CD4-positive, alpha-beta T cell treated with Interleukin-15 for 4 hours (primary cell): ENCODE measurements around the gene SUV39H1.
A peak's percentile ranks its signal among the peaks of the same experiment; 100 is the strongest.
"Not testable (repeated sequence)": the region's sequence is repeated elsewhere in the genome, so short reads cannot be mapped to it uniquely, and the experiment has no call there.

Experiments
- DNase-seq: peaks from one replicate; pipeline ENCODE4 v3.0.0-alpha.2; 2020; ENCODE audit warnings: low spot score

Gene SUV39H1

GRCh38 chrX:48688531-48689150 is 7.9 kb upstream of the SUV39H1 start:
- no peak for DNase-seq

DNA sequence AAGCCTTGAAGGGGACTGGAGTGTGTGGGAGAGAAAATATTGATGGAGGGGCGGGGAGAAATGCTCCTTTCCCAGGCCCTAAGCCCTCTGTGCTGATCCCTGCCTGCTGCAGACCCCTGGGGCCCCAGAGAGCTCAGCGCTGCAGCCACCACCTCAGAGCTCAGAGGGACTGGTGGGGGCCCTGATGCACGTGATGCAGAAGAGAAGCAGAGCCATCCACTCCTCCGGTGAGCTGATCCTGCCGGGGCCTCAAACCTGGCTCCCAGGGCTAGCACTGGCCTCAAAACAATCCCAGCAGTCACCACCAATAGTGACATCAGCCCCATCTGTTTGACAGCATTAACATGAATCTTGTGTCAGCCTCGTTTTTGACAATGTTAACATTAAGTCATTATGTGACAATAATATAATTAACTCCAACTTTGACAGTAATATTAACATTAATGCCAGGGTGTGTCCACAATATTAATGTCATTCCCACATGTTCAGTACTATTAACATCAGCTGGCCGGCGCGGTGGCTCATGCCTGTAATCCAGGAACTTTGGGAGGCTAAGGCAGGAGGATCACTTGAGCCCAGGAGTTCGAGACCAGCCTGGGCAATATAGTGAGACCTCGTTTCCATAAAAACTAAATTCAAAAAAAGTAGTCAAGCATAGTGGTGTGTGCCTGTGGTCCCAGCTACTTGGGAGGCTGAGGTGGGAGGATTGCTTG is 7.2 kb upstream of the SUV39H1 start:
- DNase-seq = no peak

DNA sequence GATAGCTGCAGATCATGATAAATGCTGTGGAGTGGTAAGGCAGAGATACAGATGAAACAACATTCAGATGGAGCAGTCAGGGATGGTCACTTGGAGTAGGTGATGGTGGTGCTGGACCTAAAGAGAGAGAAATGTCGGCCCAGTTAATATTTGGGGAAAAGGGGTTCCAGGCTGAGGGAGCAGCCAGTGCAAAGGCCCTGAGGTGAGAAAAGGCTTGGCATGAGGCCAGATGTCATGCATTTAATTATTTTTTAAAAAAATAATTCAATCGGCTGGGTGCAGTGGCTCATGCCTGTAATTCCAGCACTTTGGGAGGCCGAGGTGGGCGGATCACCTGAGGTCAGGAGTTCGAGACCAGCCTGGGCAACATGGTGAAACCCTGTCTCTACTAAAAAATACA is 4.8 kb upstream of the SUV39H1 start:
- DNase-seq = not testable (repeated sequence)

GRCh38 chrX:48694776-48695533 is 1.6 kb upstream of the SUV39H1 start:
- DNase-seq = no peak

DNA sequence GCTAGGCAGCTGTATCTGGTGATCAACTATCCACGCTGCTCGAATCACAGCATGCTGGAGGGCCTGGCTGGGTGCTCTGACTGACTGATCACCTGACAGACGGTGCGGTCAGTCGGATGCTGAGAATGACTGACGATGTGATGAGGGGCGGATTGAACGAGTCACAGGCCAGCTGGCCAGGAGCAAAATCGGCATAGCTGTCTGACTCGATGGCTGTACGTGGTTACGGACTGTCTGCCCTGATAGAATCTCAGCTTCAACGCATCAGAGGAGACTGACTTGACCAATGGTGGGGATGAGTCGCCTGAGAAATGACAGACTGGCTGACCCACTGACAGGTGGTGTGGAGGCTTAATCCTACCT is 1.0 kb upstream of the SUV39H1 start:
- DNase-seq = no peak

DNA sequence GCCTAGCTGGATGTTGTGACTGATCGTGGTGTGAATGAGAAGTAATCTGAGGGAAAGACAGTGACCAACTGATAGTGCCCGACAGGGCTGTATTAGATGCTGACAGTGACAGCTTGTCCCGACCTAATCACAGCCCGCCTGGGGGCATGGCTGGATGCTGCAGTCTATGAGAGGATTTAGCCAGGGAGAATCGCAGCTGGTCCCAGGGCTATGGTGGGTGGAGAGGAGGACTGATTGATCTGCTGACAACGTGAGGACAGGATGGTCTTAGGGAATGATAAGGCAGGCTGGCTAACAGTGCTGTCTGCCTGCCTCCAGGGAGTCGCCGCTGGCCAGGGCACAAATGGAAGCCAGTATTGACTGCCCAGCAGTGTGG is 621 bp upstream of the SUV39H1 start:
- no peak for DNase-seq

DNA sequence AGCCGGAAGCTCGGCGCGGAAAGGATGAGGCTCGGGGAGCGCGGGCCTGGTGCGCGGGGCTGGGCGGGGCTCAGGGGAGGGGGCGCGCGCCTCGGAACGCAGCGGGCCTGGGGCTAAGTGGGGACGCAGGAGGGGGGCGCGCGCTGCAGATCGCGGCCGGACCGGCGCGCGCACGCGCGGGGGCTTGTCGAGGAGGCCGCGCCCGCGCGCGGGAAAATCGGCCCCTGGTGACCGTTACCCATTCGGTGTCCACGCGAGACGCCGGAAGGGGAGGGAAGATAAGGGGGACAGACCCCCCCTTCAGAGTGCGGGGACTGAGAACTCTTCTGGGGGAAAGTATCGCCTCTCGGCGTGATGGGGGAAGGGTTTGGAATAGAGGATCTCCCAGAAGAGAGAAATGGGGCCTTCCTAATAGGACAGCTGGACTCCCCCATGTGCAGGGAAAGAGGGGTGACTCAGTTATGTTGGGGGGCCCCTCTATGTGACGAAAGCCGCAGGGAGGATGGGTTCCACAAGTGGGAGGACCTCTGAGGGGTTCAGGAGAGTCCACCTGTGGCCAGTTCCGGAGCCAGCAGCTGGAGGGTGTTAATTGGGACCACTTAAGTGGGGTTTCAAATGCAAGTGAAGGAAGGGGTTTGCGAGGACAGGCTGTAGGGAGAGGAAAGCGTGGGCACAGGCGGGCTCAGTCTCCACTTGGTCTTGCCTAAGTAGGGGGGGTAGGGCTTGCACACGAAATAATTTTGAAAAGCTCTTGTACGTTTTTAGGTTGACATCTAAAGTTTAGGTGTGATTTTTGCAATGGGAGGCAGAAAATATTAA is 584 bp downstream of the SUV39H1 start:
- DNase-seq = peak; percentile 12

GRCh38 chrX:48698306-48698705 is 1.8 kb downstream of the SUV39H1 start:
- DNase-seq = no peak

DNA sequence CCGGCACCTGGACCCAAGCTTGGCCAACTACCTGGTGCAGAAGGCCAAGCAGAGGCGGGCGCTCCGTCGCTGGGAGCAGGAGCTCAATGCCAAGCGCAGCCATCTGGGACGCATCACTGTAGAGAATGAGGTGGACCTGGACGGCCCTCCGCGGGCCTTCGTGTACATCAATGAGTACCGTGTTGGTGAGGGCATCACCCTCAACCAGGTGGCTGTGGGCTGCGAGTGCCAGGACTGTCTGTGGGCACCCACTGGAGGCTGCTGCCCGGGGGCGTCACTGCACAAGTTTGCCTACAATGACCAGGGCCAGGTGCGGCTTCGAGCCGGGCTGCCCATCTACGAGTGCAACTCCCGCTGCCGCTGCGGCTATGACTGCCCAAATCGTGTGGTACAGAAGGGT is 3.7 kb downstream of the SUV39H1 start:
- no peak for DNase-seq

DNA sequence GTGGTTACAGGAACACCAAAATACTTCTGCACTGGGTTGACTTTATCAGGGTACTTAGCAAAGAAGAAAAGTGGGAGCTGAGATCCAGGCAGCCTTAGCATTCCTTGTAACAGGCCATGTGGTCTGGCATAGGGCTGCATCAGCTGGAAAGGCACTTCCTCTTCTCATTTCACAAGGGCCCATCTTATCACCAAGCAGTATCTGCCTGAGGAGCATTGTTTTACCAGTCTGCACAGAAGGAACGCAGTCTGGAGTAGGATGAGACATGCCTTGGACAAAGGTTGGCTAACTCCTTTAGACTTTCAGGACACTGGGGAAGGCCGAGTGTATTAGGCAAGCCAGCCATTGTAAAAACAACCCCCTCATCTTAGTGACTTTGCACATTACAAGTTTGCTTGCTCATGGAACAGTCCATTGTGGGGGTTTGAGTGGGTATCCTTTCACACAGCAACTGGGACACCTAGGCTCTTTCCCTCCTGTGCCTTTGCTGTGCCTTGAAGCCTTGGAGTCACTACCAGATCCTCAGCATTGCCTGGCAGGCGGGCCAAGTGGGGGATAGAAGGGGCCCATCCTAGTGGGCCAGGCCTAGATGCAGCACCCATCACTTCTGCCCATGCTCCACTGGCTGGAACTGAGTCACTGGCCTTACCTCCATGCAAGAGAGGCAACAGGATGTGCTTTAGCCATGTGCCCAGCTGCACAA is 4.6 kb downstream of the SUV39H1 start:
- DNase-seq = no peak

GRCh38 chrX:48702032-48702431 is 5.5 kb downstream of the SUV39H1 start:
- DNase-seq = no peak

GRCh38 chrX:48702716-48703115 is 6.2 kb downstream of the SUV39H1 start:
- DNase-seq = no peak

DNA sequence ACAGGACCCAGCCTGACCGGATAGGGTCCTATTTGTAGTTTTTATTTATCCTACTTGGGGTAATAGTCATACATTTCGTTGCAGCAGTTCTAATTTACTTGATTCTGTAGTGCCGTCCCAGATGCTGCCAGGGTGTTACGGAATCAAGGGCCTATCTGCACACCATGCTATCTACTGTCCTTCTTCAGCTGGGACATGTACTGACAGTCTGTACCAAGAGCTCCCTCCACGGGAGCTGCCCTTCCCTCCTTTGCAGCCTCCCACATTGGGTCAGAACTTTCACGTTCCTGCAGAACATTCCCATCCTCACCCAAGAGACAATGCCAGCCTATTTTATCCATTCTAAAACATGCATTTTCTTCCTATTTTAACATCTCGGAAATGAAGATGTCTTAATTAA is 6.7 kb downstream of the SUV39H1 start:
- DNase-seq = no peak

GRCh38 chrX:48703642-48704481 is 7.3 kb downstream of the SUV39H1 start:
- no peak for DNase-seq

GRCh38 chrX:48705871-48706270 is 9.3 kb downstream of the SUV39H1 start:
- no peak for DNase-seq

DNA sequence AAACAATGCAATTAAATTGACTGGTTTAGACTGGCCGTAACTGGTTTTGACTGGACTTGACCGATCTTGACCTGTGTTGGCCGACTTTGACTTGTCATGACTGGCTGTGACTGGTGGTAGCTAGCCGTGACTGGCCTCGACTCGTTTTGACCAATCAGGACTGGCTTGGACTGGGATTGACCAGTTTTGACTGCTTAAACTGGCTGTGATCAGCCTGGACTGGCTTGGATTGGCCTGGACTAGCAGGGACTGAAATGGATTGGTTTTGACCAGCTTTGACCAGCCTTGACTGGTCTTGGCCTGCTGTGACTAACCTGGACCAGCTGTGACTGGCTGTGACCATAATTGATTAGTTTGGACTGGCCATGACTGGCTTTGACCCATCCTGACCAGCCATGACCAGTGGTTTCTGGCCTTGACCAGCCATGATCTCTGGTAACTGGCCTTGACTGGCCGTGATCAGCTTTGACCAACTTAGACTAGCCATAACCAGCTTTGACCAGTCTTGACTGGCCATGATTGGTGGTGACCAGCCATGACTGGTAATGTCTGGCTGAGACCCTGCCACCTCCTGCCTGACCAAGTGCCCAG is 13.1 kb downstream of the SUV39H1 start:
- DNase-seq = no peak

GRCh38 chrX:48711162-48711928 is 14.8 kb downstream of the SUV39H1 start:
- DNase-seq = no peak

DNA sequence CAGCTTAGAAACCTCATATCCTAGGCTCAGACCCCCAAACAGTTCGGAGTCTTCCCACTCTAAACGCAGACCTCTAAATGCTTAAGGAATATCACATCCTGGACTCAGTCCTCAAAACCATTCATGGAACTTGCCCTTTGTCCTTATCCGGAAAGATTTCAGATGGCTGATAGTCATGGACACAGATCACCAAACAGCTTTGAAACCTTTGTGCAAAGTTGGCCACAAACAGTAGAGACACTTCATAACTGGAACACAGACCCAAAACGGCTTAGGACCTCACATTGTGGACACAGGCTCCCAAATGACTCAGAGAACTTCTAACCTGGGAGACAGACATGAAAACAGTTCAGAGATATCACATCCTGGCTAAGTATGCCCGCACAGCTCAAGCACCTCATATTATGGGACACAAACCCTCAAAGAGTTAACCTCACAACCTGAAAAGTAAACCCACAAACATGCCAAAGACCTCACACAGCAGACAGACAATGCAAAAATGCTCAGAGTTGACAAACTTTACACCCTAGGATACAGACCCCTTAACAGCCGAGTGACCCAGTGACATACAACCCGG is 15.5 kb downstream of the SUV39H1 start:
- no peak for DNase-seq

- no peak for DNase-seq
These were observed 17.3 kb downstream of the SUV39H1 start for GRCh38 chrX:48713847-48714246.
